ENCODE measurements around the gene ILK.

ILK gene

GRCh38 chr11:6607190-6607795 is 3.7 kb downstream of the ILK start:
- no peak for DNase-seq

- DNase-seq: no peak
Observed at GRCh38 chr11:6608011-6608410, 4.4 kb downstream of the ILK start.

- DNase-seq: no peak
Observed at GRCh38 chr11:6608726-6609501, 5.3 kb downstream of the ILK start.

GRCh38 chr11:6609502-6610015 is 6.0 kb downstream of the ILK start:
- no peak for DNase-seq

- DNase-seq: no peak
Observed at GRCh38 chr11:6610591-6610990, 7.0 kb downstream of the ILK start.

- DNase-seq: no peak
Observed at GRCh38 chr11:6611092-6611962, 7.8 kb downstream of the ILK start.

- no peak for DNase-seq
Observed at GRCh38 chr11:6611963-6612212, 8.3 kb downstream of the ILK start.

GRCh38 chr11:6612213-6613041 is 8.9 kb downstream of the ILK start, which contains the start of gene TAF10:
Gene TAF10, minus strand, starts transcription at chr11:6612216. Its CDS starts 27 bp downstream, at chr11:6612189.
- peak; percentile 71 for DNase-seq

- no peak for DNase-seq
Observed at GRCh38 chr11:6613496-6613895, 9.9 kb downstream of the ILK start.

GRCh38 chr11:6614446-6614845 is 10.9 kb downstream of the ILK start:
- no peak for DNase-seq

- no peak for DNase-seq
Observed at GRCh38 chr11:6615046-6615445, 11.5 kb downstream of the ILK start.

- DNase-seq: no peak
Observed at GRCh38 chr11:6615882-6616585, 12.5 kb downstream of the ILK start.

- DNase-seq: no peak
Observed at GRCh38 chr11:6616596-6617250, 13.1 kb downstream of the ILK start.

GRCh38 chr11:6617315-6617781 is 13.8 kb downstream of the ILK start:
- peak; percentile 34 for DNase-seq

- DNase-seq: peak; percentile 26
Observed at GRCh38 chr11:6618117-6619003, 14.8 kb downstream of the ILK start.

- peak; percentile 59 for DNase-seq
Observed at GRCh38 chr11:6619004-6619745, 15.6 kb downstream of the ILK start, which contains the start of gene TPP1. Gene TPP1, minus strand, starts transcription at chr11:6619422. Its CDS starts 22 bp downstream, at chr11:6619400.

- DNase-seq: peak; percentile 14
Observed at GRCh38 chr11:6620636-6621035, 17.1 kb downstream of the ILK start.

GRCh38 chr11:6621711-6622211 is 18.2 kb downstream of the ILK start:
- no peak for DNase-seq
